Posterior cingulate gyrus (tissue), 11 donors: ENCODE data around the gene KRTAP5-4.

Experiments used
- DNase-seq, 10 donors: peaks; one replicate each; pipeline versions ENCODE4 v3.0.0 to v3.0.0-alpha.2; 2020 to 2021; ENCODE audit warnings: mixed read lengths in 3 of 10
- intact Hi-C: fragments of 100-400 bp; cut with DNase I; formaldehyde crosslinking; loops from one replicate; pipeline ENCODE4 v1.15.1; 2023

The KRTAP5-4 gene

GRCh38 chr11:1640076-1640946 is 18.4 kb upstream of the KRTAP5-4 start:
- peak in 6 of 10 donors; percentile 27 to 91 (median 43) for DNase-seq
- intact Hi-C loops: no loop called here

GRCh38 chr11:1639666-1640065 is 17.7 kb upstream of the KRTAP5-4 start:
- intact Hi-C loops: no loop called here
- DNase-seq: peak in 1 of 10 donors; percentile 48

GRCh38 chr11:1639102-1639620 is 17.2 kb upstream of the KRTAP5-4 start:
- DNase-seq: peak in 2 of 10 donors; percentile 52 to 65
- intact Hi-C loops: no loop called here

GRCh38 chr11:1638344-1638743 is 16.4 kb upstream of the KRTAP5-4 start:
- intact Hi-C loops: no loop called here
- peak in 1 of 10 donors; percentile 49 for DNase-seq

- intact Hi-C loops: no loop called here
- DNase-seq: no peak
Observed at GRCh38 chr11:1637628-1638027, 15.7 kb upstream of the KRTAP5-4 start.

GRCh38 chr11:1636291-1636950 is 14.5 kb upstream of the KRTAP5-4 start:
- intact Hi-C loops: no loop called here
- peak in 2 of 10 donors; percentile 53 to 57 for DNase-seq

GRCh38 chr11:1633864-1634263 is 11.9 kb upstream of the KRTAP5-4 start:
- intact Hi-C loops: no loop called here
- peak in 1 of 10 donors; percentile 70 for DNase-seq

GRCh38 chr11:1632053-1632714 is 10.2 kb upstream of the KRTAP5-4 start:
- intact Hi-C loops: no loop called here
- DNase-seq: peak in 2 of 10 donors; percentile 57 to 79

GRCh38 chr11:1631066-1631568 is 9.2 kb upstream of the KRTAP5-4 start:
- intact Hi-C loops: no loop called here

GRCh38 chr11:1630271-1630670 is 8.3 kb upstream of the KRTAP5-4 start:
- peak in 2 of 10 donors; percentile 10 to 25 for DNase-seq
- intact Hi-C loops: no loop called here

More at GRCh38 chr11:1631066-1631568, 9.2 kb upstream of the KRTAP5-4 start:
- peak in 2 of 10 donors; percentile 25 to 38 for DNase-seq

GRCh38 chr11:1629326-1630185 is 7.6 kb upstream of the KRTAP5-4 start, which contains the start of gene KRTAP5-5:
KRTAP5-5 (plus strand) TSS chr11:1629775; CDS start chr11:1629841, 66 bp downstream.
- DNase-seq: peak in 2 of 10 donors; percentile 68 to 69
- intact Hi-C loops: no loop called here

GRCh38 chr11:1628506-1629325 is 6.8 kb upstream of the KRTAP5-4 start:
- intact Hi-C loops: no loop called here

GRCh38 chr11:1625541-1625940 is 3.6 kb upstream of the KRTAP5-4 start:
- DNase-seq: no peak
- intact Hi-C loops: no loop called here

More at GRCh38 chr11:1628506-1629325, 6.8 kb upstream of the KRTAP5-4 start:
- DNase-seq: peak; percentile 28 to 95 (median 71)

GRCh38 chr11:1624621-1625020 is 2.7 kb upstream of the KRTAP5-4 start:
- no peak for DNase-seq
- intact Hi-C loops: no loop called here

GRCh38 chr11:1623716-1624115 is 1.8 kb upstream of the KRTAP5-4 start:
- DNase-seq: no peak
- intact Hi-C loops: no loop called here

- intact Hi-C loops: no loop called here
- no peak for DNase-seq
Observed at GRCh38 chr11:1619449-1619848, 2.5 kb downstream of the KRTAP5-4 start.

- no peak for DNase-seq
- intact Hi-C loops: no loop called here
Observed at GRCh38 chr11:1618231-1618630, 3.7 kb downstream of the KRTAP5-4 start.

- DNase-seq: no peak
- intact Hi-C loops: no loop called here
Observed at GRCh38 chr11:1608363-1608762, 13.6 kb downstream of the KRTAP5-4 start, which contains the start of gene KRTAP5-3. KRTAP5-3 (minus strand) TSS chr11:1608463; CDS start chr11:1608385, 78 bp downstream.
